CD4-positive, alpha-beta T cell (primary cell): ENCODE measurements around the gene OSMR. TPM values are rescaled to one million over a fixed set of nuclear protein-coding genes. Genes with fewer than 3 reads are reported as not detected.

Experiments
- ATAC-seq: fragments of 200-7000 bp; cut with Tn5 transposase; one replicate; pipeline ENCODE4 v1.10.0; 2022; ENCODE audit warnings: mild to moderate bottlenecking; ENCODE audit not compliant: poor library complexity
- CTCF ChIA-PET: fragments of 350-600 bp; sonication (Branson Sonifier 250); formaldehyde crosslinking; loops from one replicate; lab custom pipeline; 2021; ENCODE audit warnings: antibody characterized with exemption, inconsistent platforms; lab: Charles Lee
- POLR2A ChIA-PET: fragments of 350-600 bp; sonication (Branson Sonifier 250); formaldehyde crosslinking; loops from one replicate; lab custom pipeline; 2021; ENCODE audit warnings: antibody characterized with exemption, inconsistent platforms; lab: Charles Lee
- DNase-seq, 14 experiments: peaks; one replicate each; pipeline ENCODE4 v3.0.0-alpha.2; 2013 to 2020; ENCODE audit warnings: mixed read lengths in 2 of 14
- H3K27ac ChIP-seq, 2 donors: one replicate each; pipeline versions ENCODE4 v1.5.1 to v1.7.0; 2013; ENCODE audit warnings: low read length in 2 of 2, low read depth in 1 of 2, mild to moderate bottlenecking in 1 of 2
- H3K27me3 ChIP-seq, 2 experiments: 1 replicate in 1 of 2; 2 replicates in 1 of 2; pipeline versions ENCODE4 v1.6.1 to v1.7.0; 2013; ENCODE audit warnings: low read length in 2 of 2, control low read depth in 1 of 2, mild to moderate bottlenecking in 1 of 2, moderate library complexity in 1 of 2; ENCODE audit not compliant: insufficient read depth in 2 of 2, control insufficient read depth in 1 of 2
- H3K36me3 ChIP-seq: one replicate; pipeline ENCODE4 v1.6.1; 2013; ENCODE audit warnings: low read length, control low read depth; ENCODE audit not compliant: insufficient read depth
- H3K4me1 ChIP-seq: one replicate; pipeline ENCODE4 v1.6.1; 2013; ENCODE audit warnings: low read length, control low read depth; ENCODE audit not compliant: insufficient read depth
- H3K4me3 ChIP-seq: one replicate; pipeline ENCODE4 v1.5.1; 2013; ENCODE audit warnings: mild to moderate bottlenecking, low read length, moderate library complexity
- H3K9me3 ChIP-seq, 2 experiments: 1 replicate in 1 of 2; 2 replicates in 1 of 2; pipeline versions ENCODE4 v1.6.1 to v1.7.0; 2013; ENCODE audit warnings: low read length in 2 of 2, mild to moderate bottlenecking in 2 of 2, control low read depth in 1 of 2, moderate library complexity in 1 of 2; ENCODE audit not compliant: control insufficient read depth in 1 of 2, insufficient read depth in 1 of 2
- H3K27ac Mint-ChIP-seq: one replicate; pipeline ENCODE4 v1.8.0; 2020; ENCODE audit warnings: mixed read lengths
- H3K27me3 Mint-ChIP-seq: one replicate; pipeline ENCODE4 v1.8.0; 2021; ENCODE audit warnings: mixed read lengths
- H3K36me3 Mint-ChIP-seq: one replicate; pipeline ENCODE4 v1.8.0; 2021; ENCODE audit warnings: low read depth, mixed read lengths
- H3K4me1 Mint-ChIP-seq: one replicate; pipeline ENCODE4 v1.8.0; 2021; ENCODE audit warnings: low read depth, mixed read lengths
- H3K4me3 Mint-ChIP-seq: one replicate; pipeline ENCODE4 v1.8.0; 2020; ENCODE audit warnings: mild to moderate bottlenecking, mixed read lengths
- H3K9me3 Mint-ChIP-seq: one replicate; pipeline ENCODE4 v1.8.0; 2020; ENCODE audit warnings: mixed read lengths
- intact Hi-C, 2 experiments: fragments of 100-400 bp; cut with DNase I in 1 of 2; cut with micrococcal nuclease in 1 of 2; formaldehyde crosslinking; loops; one replicate each; pipeline versions ENCODE4 v1.15.1 to v1.9.0; 2023 to 2025; cut with DNase I, micrococcal nuclease
- total RNA-seq, 174 experiments: library from RNA in 2 of 174; stranded (reverse) in 2 of 174; gene quantifications; one replicate each; pipeline ENCODE4 v1.2.3 and lab custom pipeline; 2021 to 2026
- TF ChIP-seq, protein P1 (sequence below): fragments of 200-600 bp; IDR thresholded peaks from one replicate; pipeline ENCODE4 v1.8.0; 2022; ENCODE audit warnings: antibody characterized with exemption, mild to moderate bottlenecking

Gene OSMR
- total RNA-seq, 2 experiments from 2014 or later, result not detected

DNA sequence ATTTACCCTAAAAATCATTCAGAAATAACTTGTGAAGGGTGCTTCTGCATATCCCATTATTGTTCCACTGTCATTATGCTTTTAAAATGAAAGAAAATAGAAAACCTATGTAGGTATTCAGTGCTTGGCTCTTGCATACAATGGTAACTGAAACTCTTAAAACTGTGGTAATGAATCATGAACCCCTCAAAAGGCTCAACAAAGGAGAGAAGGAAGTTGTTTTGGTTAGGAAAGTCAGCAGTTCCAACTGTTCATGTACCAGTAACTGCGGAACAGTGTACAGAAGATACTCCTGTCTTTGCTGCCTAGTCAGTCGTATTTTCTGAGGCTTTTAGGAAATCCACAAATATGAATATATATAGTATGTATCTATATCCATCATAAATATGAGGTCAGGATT is 96.1 kb downstream of the OSMR start:
- no peaks in the 10 kb centered on the region for H3K27me3 ChIP-seq
- POLR2A ChIA-PET, result no interaction called here
- TF ChIP-seq, protein P1, sequence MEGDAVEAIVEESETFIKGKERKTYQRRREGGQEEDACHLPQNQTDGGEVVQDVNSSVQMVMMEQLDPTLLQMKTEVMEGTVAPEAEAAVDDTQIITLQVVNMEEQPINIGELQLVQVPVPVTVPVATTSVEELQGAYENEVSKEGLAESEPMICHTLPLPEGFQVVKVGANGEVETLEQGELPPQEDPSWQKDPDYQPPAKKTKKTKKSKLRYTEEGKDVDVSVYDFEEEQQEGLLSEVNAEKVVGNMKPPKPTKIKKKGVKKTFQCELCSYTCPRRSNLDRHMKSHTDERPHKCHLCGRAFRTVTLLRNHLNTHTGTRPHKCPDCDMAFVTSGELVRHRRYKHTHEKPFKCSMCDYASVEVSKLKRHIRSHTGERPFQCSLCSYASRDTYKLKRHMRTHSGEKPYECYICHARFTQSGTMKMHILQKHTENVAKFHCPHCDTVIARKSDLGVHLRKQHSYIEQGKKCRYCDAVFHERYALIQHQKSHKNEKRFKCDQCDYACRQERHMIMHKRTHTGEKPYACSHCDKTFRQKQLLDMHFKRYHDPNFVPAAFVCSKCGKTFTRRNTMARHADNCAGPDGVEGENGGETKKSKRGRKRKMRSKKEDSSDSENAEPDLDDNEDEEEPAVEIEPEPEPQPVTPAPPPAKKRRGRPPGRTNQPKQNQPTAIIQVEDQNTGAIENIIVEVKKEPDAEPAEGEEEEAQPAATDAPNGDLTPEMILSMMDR, result no peak
- no peak overlapping the region for H3K4me3 ChIP-seq
- no peak overlapping the region for H3K27ac Mint-ChIP-seq
- ATAC-seq (no peak), DNase-seq (no peak)
- no peak overlapping the region for H3K4me3 Mint-ChIP-seq
- intact Hi-C loops, result no loop called here
- H3K4me1 ChIP-seq, result no peaks in the 10 kb centered on the region
- no peaks in the 10 kb centered on the region for H3K9me3 Mint-ChIP-seq
- no peaks in the 10 kb centered on the region for H3K27me3 Mint-ChIP-seq
- peaks cover 84% of the 10 kb centered on the region for H3K36me3 Mint-ChIP-seq
- peaks cover 60% of the 10 kb centered on the region for H3K36me3 ChIP-seq
- no peak overlapping the region for H3K27ac ChIP-seq
- H3K4me1 Mint-ChIP-seq, result no peaks in the 10 kb centered on the region
- CTCF ChIA-PET, result no interaction called here
- no peaks in the 10 kb centered on the region for H3K9me3 ChIP-seq

DNA sequence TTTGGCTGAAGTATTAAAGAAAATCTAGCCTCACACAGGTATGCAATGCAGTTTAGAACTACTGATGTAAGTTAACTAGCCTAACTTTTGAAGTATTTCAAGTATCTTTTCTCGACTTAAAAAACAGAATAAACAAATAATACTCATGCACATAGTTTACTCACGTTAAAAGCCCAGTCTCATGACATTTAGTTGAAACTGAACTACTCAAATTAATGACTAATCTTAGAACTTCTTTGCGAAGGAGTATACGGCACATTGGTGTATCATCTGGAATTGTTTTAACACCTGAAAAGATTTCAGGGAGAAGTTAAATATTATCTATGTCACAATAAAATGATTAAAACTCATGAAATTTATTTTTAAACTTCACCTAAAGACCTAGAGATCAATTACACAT is 98.5 kb downstream of the OSMR start:
- no peaks in the 10 kb centered on the region for H3K27me3 Mint-ChIP-seq
- Histone ChIP-seq H3K4me1 (no peaks in the 10 kb centered on the region), H3K4me3 (no peak overlapping the region), H3K36me3 (peaks cover 76% of the 10 kb centered on the region), H3K27ac (no peak overlapping the region), H3K9me3 (no peaks in the 10 kb centered on the region), H3K27me3 (no peaks in the 10 kb centered on the region)
- ChIA-PET CTCF (no interaction called here), POLR2A (no interaction called here)
- no peaks in the 10 kb centered on the region for H3K9me3 Mint-ChIP-seq
- no peak for DNase-seq
- H3K36me3 Mint-ChIP-seq, result peaks cover 81% of the 10 kb centered on the region
- H3K27ac Mint-ChIP-seq, result no peak overlapping the region
- no peak overlapping the region for H3K4me3 Mint-ChIP-seq
- H3K4me1 Mint-ChIP-seq, result no peaks in the 10 kb centered on the region
- no peak for ATAC-seq
- TF ChIP-seq, protein P1, result no peak
- intact Hi-C loops, result no loop called here

DNA sequence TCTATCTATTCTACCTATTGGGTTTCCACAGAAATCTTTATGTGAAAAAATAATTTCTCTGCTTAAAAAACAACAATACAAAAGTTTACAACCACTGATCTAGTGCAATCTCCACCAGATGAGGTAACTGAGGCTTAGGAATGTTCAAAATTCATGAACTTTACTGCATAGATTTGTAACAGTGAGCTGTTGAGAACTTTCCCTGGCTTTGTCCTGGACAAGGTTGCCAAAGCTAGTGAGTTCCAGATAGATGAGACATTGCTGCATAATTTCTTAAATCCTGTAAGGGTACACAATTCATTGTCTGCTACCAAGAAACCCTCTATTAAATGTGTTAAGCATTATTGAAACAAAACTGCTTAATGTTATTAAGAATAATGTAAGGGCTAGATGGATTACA is 102.7 kb downstream of the OSMR start:
- H3K4me1 Mint-ChIP-seq, result no peaks in the 10 kb centered on the region
- TF ChIP-seq, protein P1, result no peak
- CTCF ChIA-PET, result interaction anchor here (2.4 kb wide), 1 partner anchor 16 kb away, joined by 5 read pairs; no protein-coding TSS in a partner anchor
- POLR2A ChIA-PET, result no interaction called here
- Histone ChIP-seq H3K4me3 (no peak overlapping the region), H3K4me1 (no peaks in the 10 kb centered on the region), H3K27ac (no peak overlapping the region), H3K27me3 (no peaks in the 10 kb centered on the region), H3K9me3 (no peaks in the 10 kb centered on the region), H3K36me3 (peaks cover 95% of the 10 kb centered on the region)
- DNase-seq (no peak), ATAC-seq (no peak)
- no peak overlapping the region for H3K4me3 Mint-ChIP-seq
- intact Hi-C loops, result loop anchor here in 1 of 2 experiments (5.0 kb wide), 1 partner anchor 184 kb away; no protein-coding TSS in a partner anchor
- H3K9me3 Mint-ChIP-seq, result no peaks in the 10 kb centered on the region
- no peaks in the 10 kb centered on the region for H3K27me3 Mint-ChIP-seq
- H3K36me3 Mint-ChIP-seq, result peaks cover 89% of the 10 kb centered on the region
- H3K27ac Mint-ChIP-seq, result no peak overlapping the region
